Type B pancreatic cell (in vitro differentiated cells): ENCODE results near the gene ARHGEF28. TPM values are rescaled to one million over a fixed set of nuclear protein-coding genes. Genes with fewer than 3 reads are reported as not detected.

Experiments used
- DNase-seq: peaks from one replicate; pipeline ENCODE4 v3.0.0; 2021; ENCODE audit warnings: mixed read lengths; ENCODE audit not compliant: unreplicated experiment; ENCODE audit errors: extremely low spot score
- H3K27ac Mint-ChIP-seq: 2 replicates; pipeline ENCODE4 v1.8.0; 2021; ENCODE audit warnings: mild to moderate bottlenecking, mixed read lengths
- H3K27me3 Mint-ChIP-seq: 2 replicates; pipeline ENCODE4 v1.8.0; 2021; ENCODE audit warnings: mixed read lengths
- H3K36me3 Mint-ChIP-seq: 2 replicates; pipeline ENCODE4 v1.8.0; 2021; ENCODE audit warnings: mixed read lengths
- H3K4me1 Mint-ChIP-seq: one replicate; pipeline ENCODE4 v1.8.0; 2021; ENCODE audit warnings: mixed read lengths; ENCODE audit not compliant: unreplicated experiment
- H3K4me3 Mint-ChIP-seq: 2 replicates; pipeline ENCODE4 v1.8.0; 2021; ENCODE audit warnings: mild to moderate bottlenecking, mixed read lengths
- H3K9me3 Mint-ChIP-seq: 2 replicates; pipeline ENCODE4 v1.8.0; 2021; ENCODE audit warnings: mixed read lengths
- CTCF ChIP-seq: fragments of 200-600 bp; sonication (generic); conservative IDR thresholded peaks from 2 replicates; pipeline ENCODE4 v1.5.0; 2021; ENCODE audit warnings: antibody characterized with exemption, mild to moderate bottlenecking
- total RNA-seq: library from RNA; stranded (reverse); gene quantifications from 2 replicates; pipeline ENCODE4 v1.2.1, GENCODE V29; 2021; ENCODE audit warnings: low replicate concordance

ARHGEF28 gene
- total RNA-seq, 1 donor from 2014 or later = 24.9 TPM

DNA sequence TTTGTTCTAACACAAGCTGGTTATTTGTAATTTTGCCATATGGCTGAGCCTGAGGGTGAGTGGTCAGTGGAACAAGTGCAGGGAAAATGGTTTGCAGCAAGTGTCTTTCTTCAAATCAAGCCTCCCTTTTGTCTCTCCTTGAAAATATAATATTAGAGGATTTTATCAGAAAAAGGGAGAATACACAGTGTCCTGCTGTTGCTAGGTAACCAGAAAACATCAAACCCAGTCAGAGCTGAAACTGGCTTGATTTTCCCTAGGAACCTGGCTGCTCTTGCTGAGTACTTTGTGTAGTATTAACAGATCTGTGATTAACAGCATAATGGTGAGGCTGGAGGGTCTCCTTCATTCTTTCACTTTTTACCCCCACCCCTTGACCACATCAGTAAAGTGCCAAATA is 314.0 kb downstream of the ARHGEF28 start:
- DNase-seq = no peak
- peaks cover 24% of the 10 kb centered on the region for H3K4me1 Mint-ChIP-seq
- H3K36me3 Mint-ChIP-seq = peaks cover 8% of the 10 kb centered on the region
- no peak overlapping the region for H3K4me3 Mint-ChIP-seq
- no peaks in the 10 kb centered on the region for H3K9me3 Mint-ChIP-seq
- TF ChIP-seq CTCF = no peak
- H3K27me3 Mint-ChIP-seq = no peaks in the 10 kb centered on the region
- H3K27ac Mint-ChIP-seq = no peak overlapping the region

- DNase-seq = no peak
- no peaks in the 10 kb centered on the region for H3K27me3 Mint-ChIP-seq
- H3K27ac Mint-ChIP-seq = peak overlapping the region; percentile 19
- no peaks in the 10 kb centered on the region for H3K9me3 Mint-ChIP-seq
- H3K4me1 Mint-ChIP-seq = peaks cover 24% of the 10 kb centered on the region
- no peak overlapping the region for H3K4me3 Mint-ChIP-seq
- H3K36me3 Mint-ChIP-seq = peaks cover 8% of the 10 kb centered on the region
- TF ChIP-seq CTCF = no peak
These were observed 314.8 kb downstream of the ARHGEF28 start for GRCh38 chr5:73940801-73941200.

- no peak overlapping the region for H3K4me3 Mint-ChIP-seq
- no peaks in the 10 kb centered on the region for H3K27me3 Mint-ChIP-seq
- H3K9me3 Mint-ChIP-seq = no peaks in the 10 kb centered on the region
- peaks cover 8% of the 10 kb centered on the region for H3K36me3 Mint-ChIP-seq
- no peak overlapping the region for H3K27ac Mint-ChIP-seq
- no peak for TF ChIP-seq CTCF
- peaks cover 27% of the 10 kb centered on the region for H3K4me1 Mint-ChIP-seq
- DNase-seq = no peak
These were observed 316.8 kb downstream of the ARHGEF28 start for GRCh38 chr5:73942783-73943182.

GRCh38 chr5:73943397-73943796 is 317.4 kb downstream of the ARHGEF28 start:
- DNase-seq = no peak

GRCh38 chr5:73944581-73944980 is 318.6 kb downstream of the ARHGEF28 start:
- no peak for DNase-seq
- Mint-ChIP-seq H3K36me3 (peaks cover 8% of the 10 kb centered on the region), H3K4me1 (peaks cover 32% of the 10 kb centered on the region), H3K27ac (no peak overlapping the region), H3K9me3 (no peaks in the 10 kb centered on the region), H3K4me3 (no peak overlapping the region), H3K27me3 (no peaks in the 10 kb centered on the region)
- TF ChIP-seq CTCF = no peak

More at GRCh38 chr5:73943397-73943796, 317.4 kb downstream of the ARHGEF28 start:
- H3K36me3 Mint-ChIP-seq = peaks cover 8% of the 10 kb centered on the region
- peaks cover 28% of the 10 kb centered on the region for H3K4me1 Mint-ChIP-seq
- H3K27me3 Mint-ChIP-seq = no peaks in the 10 kb centered on the region
- no peak for TF ChIP-seq CTCF
- no peak overlapping the region for H3K4me3 Mint-ChIP-seq
- no peak overlapping the region for H3K27ac Mint-ChIP-seq
- H3K9me3 Mint-ChIP-seq = no peaks in the 10 kb centered on the region

DNA sequence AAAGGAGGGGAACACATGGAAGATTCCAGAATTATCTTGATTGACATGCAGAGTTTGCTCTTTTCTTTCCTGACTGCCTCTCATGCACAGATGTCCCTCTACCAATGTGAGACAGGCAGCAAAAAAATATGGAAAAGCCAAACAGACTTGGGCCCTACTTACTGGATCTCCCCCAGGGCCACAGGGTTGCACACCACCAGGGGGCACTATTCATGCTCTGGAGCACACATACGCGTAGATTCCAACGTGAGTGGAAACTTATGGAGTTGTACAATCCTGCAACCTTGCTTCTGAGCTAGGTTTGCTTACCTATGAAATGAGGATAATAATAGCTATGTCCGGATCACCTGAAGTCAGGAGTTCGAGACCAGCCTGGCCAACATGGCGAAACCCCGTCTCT is 319.5 kb downstream of the ARHGEF28 start:
- H3K27me3 Mint-ChIP-seq = no peaks in the 10 kb centered on the region
- H3K36me3 Mint-ChIP-seq = peaks cover 8% of the 10 kb centered on the region
- DNase-seq = no peak
- no peaks in the 10 kb centered on the region for H3K9me3 Mint-ChIP-seq
- TF ChIP-seq CTCF = peak; percentile 50
- H3K4me1 Mint-ChIP-seq = peaks cover 29% of the 10 kb centered on the region
- no peak overlapping the region for H3K4me3 Mint-ChIP-seq
- no peak overlapping the region for H3K27ac Mint-ChIP-seq
